Activated CD4-positive, CD25-positive, alpha-beta regulatory T cell treated with anti-CD3 and anti-CD28 coated beads, Interleukin-2, amount 50 U/mL, for 16 hours (primary cell): ENCODE measurements around the gene PTCRA.
"Not testable (repeated sequence)": the region's sequence is repeated elsewhere in the genome, so short reads cannot be mapped to it uniquely, and the experiment has no call there.

ENCODE experiments used
- DNase-seq: peaks from one replicate; pipeline ENCODE4 v3.0.0-alpha.2; 2020; ENCODE audit warnings: low read depth, low spot score

PTCRA gene

DNA sequence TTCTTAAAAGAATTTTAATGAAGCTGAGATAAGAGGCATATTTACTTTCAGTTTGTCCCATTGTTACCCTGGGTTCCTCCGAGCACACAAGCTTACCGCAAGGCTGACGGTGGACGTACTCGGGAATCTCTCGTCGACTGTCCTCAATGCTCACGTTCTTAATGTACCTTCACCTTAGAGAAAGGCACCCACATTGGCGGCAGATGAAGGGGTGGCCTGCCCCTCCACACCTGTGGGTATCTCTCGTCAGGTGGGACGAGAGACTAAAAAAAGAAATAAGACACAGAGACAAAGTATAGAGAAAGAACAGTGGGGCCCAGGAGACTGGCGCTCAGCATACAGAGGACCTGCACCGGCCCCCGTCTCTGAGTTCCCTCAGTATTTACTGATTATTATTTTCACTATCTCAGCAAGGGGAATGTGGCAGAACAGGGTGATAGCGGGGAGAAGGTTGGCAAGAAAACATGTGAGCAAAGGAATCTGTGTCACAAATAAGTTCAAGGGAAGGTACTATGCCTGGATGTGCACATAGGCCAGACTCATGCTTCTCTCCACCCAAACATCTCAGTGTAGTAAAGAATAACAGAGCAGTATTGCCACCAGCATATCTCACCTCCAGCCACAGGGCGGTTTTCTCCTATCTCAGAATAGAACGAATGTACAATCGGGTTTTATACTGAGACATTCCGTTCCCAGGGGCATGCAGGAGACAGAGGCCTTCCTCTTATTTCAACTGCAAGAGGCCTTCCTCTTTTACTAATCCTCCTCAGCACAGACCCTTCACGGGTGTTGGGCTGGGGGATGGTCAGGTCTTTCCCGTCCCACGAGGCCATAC is 13.2 kb upstream of the PTCRA start:
- not testable (repeated sequence) for DNase-seq

DNA sequence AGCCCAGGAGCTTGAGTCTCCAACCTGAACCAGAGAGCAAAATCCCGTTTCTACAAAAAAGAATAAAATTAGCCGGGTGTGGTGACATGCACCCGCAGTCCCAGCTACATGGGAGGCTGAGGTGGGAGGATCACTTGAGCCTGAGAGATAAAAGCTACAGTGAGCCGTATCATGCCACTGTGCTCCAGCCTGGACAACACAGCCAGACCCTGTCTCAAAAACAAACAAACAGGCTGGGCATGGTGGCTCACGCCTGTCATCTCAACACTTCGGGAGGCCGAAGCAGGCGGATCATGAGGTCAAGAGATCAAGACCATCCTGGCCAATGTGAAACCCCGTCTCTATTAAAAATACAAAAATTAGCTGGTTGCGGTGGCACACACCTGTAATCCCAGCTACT is 11.4 kb upstream of the PTCRA start:
- no peak for DNase-seq

DNA sequence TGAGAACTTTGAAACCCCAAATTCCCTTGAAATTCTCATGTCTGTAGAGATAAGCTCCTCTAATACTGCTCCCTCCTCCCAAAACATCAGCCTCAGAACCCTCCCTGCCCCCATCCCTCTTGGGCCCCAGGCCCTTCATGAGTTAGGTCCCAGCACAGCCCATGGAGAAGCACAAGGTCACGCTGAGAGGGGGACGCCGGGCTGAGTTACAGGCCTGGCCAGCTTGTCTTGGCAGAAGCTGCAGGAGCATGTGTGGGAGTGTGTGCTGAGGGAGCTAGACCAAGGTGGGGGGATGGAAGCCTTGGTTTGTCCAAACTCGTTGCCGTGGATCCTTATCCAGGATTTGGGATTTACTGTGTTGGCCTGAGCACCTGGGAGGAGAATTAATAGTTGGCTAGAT is 8.5 kb upstream of the PTCRA start:
- no peak for DNase-seq

DNA sequence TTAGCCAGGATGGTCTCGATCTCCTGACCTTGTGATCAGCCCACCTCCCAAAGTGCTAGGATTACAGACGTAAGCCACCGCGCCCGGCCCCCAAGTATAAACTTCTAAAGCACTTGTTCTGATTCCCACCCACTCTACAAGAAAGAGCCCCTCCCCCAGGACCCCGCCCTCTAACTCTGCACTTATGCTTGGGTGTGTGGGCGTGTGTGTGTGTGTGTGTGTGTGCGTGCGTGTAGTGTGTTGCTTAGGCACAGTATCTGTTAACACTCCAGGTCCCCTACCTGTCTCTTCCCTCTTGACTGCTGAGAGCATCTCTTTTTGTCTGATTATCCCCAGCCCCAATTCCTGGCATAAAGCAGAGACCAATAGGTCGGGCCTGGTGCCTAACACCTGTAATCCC is 6.0 kb upstream of the PTCRA start:
- no peak for DNase-seq

DNA sequence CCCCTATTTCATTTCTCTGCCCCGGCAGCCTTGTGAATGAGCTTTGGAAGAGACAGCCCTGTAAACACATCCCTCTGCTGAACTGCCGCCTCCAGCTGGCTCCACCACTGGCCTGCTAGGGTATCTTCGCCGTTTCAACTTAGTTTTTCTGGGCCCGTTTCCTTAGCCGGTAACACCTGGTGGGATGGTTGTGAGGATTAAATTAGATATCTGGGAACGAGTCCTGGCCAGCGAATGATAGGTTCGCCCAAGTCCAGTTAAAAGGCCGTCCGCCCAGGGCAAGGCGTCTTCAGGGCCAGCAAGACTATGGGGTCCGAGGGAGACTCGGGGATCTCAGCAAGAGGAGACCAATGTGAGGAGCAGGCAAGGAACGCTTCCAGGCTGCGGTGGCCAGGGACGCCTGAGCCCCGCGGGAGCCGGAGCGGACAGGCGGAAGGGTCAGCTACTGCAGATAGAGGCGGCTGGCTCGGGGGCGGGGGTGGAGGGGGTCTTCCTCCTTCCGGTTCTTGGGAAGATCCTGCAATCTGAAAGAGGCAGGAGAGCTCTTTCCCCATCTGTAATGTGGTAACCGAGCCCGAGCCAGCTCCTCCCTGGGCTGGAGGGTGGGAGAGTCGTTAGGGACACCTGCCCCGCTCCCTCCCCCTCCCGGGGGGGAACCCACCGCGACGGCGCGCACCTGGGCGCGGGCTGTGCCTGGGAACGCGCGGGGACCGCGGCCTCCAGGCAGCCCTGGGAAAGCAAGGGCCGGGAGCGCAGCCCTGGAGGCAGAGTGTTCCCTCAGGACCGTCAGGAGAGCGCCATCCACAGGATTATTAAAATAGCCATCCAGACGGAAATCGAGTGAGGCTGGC is 4.5 kb upstream of the PTCRA start:
- DNase-seq, result no peak

DNA sequence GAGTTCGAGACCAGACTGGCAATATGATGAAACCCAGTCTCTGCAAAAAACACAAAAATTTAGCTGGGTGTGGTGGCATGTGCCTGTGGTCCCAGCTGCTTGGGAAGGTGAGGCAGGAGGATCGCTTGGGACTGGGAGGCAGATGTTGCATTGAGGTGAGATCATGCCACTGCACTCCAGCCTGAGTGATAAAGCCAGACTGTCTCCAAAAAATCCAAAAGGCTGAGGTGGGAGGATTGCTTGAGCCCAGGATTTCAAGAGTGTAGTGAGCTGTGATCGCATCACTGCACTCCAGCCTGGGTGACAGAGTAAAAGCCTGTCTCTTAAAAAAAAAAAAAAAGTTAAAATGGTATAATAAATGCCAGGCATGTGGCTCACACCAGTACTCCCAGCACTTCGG is 1.3 kb upstream of the PTCRA start:
- no peak for DNase-seq

DNA sequence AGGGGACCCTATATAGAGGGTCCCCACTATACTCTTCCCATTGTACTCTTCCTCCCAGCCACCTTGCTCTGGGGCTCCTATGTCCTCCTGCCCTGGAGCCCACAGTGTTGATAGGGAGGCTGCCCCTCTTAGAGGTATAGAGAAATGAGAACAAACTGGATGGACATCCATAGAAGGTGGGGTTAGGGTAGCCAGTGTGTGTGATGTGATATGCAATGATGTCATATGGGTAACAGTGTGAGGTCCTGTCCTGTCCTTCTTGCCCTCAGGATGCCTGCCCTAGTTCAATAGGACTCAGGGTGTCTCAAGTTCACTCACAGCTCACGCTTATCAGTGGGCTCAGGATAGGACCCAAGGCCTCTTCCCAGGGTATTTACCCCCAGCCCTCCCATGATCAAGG is 435 bp downstream of the PTCRA start:
- DNase-seq, result no peak

DNA sequence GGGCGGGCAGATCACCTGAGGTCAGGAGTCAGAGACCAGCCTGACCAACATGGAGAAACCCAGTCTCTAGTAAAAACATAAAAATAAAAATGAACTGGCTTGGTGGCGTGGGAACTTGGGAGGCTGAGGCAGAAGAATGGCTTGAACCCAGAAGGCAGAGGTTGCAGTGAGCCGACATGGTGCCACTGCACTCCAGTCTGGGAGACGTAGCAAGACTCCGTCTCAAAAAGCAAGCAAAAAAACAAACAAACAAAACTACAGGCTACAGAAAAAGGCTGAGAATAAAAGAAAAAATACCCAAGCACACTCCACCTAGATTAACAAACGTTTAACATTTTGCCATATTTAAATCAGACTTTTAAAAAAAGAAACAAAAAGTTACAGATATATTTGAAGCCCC is 5.9 kb downstream of the PTCRA start:
- no peak for DNase-seq

DNA sequence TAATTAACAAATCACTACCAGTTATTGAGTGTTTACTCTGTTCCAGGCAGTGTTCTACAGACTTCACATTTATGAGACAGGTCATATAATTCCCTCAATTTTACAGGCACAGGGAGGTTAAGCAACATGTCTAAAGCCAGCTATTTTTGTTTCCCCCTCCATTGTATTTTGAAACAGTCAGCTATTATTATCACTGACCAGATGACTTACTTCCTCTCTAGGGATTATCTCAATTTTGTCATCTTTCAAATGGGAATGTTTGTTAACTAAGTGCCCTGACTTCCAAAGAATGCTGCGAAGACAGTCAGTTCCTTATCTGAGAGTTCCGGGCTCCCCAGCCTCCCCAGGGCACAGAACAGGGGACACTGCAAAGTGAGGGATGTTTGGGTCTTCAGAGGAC is 7.8 kb downstream of the PTCRA start:
- DNase-seq, result no peak

DNA sequence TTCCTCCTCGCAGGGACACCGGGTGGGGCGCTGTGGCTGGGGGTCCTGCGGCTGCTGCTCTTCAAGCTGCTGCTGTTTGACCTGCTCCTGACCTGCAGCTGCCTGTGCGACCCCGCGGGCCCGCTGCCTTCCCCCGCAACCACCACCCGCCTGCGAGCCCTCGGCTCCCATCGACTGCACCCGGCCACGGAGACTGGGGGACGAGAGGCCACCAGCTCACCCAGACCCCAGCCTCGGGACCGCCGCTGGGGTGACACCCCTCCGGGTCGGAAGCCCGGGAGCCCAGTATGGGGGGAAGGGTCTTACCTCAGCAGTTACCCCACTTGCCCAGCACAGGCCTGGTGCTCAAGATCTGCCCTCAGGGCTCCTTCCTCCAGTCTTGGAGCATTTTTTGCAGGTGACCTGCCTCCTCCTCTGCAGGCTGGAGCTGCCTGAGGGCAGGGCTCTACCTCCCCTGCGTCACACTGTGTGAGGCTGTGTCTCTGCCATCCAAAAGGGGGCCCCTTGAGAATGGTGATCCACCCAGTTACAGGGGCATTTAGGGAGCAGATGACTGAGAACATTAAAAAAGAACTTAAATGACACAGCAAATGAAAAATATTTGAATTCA is 9.5 kb downstream of the PTCRA start:
- DNase-seq, result no peak

DNA sequence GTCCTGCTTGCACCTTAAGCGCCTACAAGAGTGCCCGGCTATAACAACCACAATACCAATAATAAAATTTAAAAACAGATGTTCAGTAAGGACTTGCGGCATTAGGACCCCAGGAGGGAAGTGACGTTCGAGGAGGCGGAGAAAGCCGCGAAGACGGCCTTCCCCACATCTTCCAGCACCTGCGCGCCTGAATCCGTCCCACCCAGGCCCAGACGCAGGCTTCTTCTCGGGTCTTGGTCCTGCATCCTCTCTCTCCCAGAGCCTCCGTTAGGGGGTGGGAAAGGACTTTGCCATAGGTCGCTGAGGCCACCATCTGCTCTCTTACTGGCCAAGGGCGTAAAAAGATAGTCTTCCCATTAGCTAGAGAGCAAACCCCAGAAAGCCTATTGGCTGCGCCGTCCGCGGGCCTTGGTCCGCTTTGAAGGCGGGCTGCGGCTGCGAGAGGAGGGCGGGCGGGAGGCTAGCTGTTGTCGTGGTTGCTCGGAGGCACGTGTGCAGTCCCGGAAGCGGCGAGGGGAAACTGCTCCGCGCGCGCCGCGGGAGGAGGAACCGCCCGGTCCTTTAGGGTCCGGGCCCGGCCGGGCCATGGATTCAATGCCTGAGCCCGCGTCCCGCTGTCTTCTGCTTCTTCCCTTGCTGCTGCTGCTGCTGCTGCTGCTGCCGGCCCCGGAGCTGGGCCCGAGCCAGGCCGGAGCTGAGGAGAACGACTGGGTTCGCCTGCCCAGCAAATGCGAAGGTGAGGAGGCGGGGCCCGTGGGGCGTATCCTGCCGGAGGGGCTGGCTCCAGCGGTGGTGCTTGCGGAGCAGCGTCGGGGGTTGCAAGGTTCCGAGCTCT is 13.3 kb downstream of the PTCRA start, which contains the start of gene CNPY3:
TSS of gene CNPY3 (plus strand) at position 495 of the 835 bp plus-strand sequence. CDS start at position 586, 91 bp downstream.
- DNase-seq, result peak; percentile 87

DNA sequence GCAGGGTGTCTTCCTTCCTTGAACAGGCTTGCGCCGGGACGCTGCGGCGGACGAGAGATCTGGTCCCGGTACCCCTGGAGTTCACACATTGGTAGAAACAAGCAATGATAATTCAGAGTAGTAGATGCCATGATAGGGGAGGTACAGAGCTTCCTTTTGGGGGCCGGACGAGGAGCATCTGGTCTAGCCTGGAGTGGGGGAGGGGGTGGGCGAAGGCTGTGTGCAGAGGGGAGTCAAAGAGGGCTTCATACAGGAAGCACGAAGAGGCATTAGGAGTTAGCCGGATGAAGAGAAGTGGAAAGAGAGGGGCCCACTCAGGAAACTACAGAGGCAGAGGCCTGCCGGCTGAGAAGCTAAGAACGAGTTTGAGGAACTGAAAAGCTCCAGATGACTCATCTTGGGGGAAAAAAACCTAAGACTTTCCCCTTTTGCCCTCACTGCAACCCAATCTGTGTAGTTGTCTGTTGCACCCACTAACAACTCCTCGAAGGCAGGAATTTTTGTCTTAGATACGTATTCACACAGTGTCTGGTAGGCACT is 14.0 kb downstream of the PTCRA start:
- DNase-seq, result peak; percentile 25

DNA sequence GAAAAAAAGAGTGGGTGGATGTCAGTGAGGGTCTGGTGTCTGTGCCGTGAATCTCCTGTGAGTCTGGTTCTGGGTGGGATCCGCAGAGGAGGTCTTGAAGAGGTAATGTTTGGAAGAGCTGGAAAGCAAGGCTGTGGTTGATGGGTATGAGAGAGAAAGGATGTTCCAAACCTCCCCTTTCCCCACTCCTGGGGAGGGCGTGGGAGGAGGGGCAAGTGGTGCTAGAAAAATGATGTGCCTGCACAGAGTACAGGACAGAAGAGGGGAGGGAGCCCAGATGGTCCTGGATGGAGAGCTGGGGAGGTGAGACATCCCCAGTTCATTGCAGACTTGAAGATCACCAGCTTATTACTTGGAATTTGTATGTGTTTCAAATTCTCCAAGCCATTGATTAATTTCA is 16.6 kb downstream of the PTCRA start:
- DNase-seq, result no peak

DNA sequence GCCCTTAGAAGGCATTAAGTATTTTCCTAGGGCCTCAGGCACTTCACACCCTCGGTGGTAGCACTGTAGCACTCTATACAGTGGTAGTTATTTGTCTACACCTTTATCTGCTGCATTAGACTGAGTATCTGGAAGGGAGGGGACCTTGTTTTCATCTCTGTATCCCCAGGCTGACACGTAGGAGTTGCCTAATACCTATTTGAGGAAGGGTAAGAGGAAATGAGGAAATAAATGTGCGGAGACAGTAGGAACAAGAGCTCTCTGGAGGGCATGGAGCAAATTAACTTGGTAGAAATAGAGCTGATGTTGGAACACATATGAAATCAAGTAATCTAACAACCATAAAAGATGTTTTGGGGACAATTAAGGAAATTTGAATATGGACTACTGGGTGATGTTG is 17.4 kb downstream of the PTCRA start:
- no peak for DNase-seq

DNA sequence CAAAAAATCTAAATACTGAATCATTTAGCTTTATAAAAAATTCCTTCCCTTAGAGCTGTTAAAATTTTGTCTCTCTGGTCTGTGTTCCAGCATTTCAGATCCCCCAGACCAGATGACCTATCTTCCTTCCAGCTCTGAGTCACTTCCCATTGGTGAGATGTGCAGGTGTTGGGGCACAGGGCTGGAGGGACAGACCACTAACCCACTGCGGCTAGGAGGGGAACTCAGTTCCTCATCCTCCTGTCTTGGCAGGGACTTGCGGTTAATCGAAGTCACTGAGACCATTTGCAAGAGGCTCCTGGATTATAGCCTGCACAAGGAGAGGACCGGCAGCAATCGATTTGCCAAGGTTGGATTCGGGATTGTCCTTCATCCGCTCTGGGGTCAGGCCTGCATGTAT is 19.5 kb downstream of the PTCRA start:
- DNase-seq, result no peak

DNA sequence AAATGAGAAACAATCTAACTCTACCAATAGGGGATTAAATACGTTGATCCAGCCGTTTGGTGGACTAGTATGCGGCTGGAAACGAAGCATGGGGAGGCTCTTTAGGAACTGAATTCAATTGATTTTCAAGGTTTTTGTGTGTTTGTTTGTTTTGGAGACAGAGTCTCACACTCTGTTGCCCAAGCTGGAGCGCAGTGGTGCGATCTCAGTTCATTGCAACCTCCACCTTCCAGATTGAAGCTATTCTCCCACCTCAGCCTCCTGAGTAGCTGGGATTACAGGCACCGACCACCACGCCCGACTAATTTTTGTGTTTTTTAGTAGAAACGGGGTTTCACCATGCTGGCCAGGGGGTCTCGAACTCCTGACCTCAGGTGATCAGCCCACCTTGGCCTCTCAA is 20.5 kb downstream of the PTCRA start:
- no peak for DNase-seq

DNA sequence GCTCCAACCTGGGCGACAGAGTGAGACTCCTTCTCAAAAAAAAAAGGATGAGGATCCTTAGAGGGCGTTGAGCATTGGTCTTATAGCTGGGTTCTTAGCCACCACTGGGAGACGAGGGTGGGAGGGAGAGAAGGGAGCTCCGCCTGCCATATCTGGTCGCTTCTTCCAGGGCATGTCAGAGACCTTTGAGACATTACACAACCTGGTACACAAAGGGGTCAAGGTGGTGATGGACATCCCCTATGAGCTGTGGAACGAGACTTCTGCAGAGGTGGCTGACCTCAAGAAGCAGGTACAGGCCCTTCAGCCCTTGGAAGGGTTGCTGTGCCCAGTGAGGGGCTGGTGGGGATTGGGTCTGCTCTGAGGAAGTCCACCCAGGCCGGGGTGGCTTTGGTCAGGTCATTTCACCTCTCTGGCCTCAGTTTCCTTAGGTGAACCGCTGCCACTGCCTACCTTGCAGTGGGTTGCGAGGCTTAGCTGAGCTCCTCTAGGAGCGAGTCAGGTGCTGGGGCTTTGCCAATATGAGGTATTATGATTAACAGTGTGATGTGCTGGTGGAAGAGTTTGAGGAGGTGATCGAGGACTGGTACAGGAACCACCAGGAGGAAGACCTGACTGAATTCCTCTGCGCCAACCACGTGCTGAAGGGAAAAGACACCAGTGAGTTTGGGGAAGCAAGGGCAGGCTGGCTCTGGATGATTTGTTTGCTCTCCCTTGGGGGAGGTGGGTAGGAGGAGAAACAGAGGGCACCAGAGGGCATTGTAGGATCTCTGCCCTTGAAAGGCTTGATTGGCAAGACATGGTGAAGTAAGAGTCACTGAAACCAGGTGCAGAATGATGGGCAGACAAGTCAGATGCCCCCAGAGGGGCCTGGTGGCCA is 21.9 kb downstream of the PTCRA start:
- DNase-seq, result no peak

DNA sequence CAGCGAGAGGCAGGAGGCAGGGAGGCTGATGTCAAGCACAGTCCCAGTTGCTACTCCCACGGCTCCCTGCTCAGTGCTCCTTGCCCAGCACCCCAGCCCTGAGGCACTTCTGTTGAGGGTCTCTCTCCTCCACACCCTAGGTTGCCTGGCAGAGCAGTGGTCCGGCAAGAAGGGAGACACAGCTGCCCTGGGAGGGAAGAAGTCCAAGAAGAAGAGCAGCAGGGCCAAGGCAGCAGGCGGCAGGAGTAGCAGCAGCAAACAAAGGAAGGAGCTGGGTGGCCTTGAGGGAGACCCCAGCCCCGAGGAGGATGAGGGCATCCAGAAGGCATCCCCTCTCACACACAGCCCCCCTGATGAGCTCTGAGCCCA is 22.6 kb downstream of the PTCRA start:
- no peak for DNase-seq

DNA sequence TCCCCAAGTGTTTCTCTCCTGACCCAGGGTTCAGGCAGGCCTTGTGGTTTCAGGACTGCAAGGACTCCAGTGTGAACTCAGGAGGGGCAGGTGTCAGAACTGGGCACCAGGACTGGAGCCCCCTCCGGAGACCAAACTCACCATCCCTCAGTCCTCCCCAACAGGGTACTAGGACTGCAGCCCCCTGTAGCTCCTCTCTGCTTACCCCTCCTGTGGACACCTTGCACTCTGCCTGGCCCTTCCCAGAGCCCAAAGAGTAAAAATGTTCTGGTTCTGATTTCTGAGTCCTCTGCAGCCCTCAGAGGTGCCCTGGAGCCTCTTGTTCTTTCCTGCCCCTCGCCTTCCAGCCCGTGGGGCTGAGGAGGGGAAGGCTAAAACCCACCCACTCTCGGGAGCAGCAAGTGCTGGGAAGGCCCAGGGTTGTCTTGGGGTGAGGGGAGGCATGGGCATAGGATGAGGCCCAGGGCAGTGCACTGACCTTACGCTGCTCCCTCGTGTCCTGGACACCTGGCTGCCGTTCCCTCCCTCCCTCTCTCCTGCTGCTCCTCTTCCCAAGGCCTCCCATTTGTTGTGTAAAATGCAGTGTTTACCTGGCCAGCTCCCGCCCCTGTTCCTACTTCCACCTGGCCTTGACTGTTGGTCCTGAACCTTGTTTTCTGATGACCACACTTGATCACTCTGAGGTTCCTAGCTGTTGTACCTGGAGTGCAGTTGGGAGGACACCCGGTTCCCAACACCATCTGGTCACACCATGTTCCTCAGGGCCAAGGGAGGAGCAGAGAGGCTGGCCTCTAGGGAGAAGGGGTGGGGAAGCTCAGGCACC is 23.3 kb downstream of the PTCRA start:
- no peak for DNase-seq

DNA sequence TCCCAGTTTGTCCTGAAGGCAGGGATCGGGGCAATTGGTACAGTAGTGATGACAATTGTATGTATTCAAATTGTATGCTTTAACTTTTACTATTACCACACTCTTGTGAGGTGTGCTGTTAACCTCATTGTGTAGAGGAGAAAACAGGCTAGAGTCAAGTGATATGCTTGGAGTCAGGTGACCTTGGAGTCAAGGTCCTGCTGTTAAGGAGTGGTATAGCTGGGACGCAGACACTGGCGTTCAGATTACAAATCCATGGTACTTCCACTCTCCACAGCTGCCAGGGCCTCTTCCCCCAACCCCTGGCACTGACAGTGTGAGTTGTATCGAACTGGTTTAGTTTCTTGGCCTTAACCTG is 23.9 kb downstream of the PTCRA start:
- no peak for DNase-seq
